22Rv1 (cell line): ENCODE results near the gene PRSS23.

Source experiments
- CTCF ChIP-seq: fragments of 450-650 bp; IDR thresholded peaks from 2 replicates; pipeline ENCODE4 v1.5.1; 2017; ENCODE audit warnings: mild to moderate bottlenecking
- ZFX ChIP-seq: fragments of 450-650 bp; IDR thresholded peaks from 2 replicates; pipeline ENCODE4 v1.6.1; 2017; ENCODE audit warnings: antibody characterized with exemption, borderline replicate concordance

GRCh38 chr11:86761978-86762377 is 38.4 kb upstream of the PRSS23 start:
- TF ChIP-seq CTCF (no peak), ZFX (no peak)
